Colonic mucosa (tissue), 4 donors: ENCODE data around the gene TELO2. TPM values are rescaled to one million over a fixed set of nuclear protein-coding genes. Genes with fewer than 3 reads are reported as not detected.
"Not testable (repeated sequence)": the region's sequence is repeated elsewhere in the genome, so short reads cannot be mapped to it uniquely, and the experiment has no call there.

Experiments
- DNase-seq: peaks from one replicate; pipeline ENCODE4 v3.0.0-alpha.2; 2020
- H3K27ac ChIP-seq: fragments of 200-600 bp; one replicate; pipeline ENCODE4 v1.8.0; 2021
- H3K27me3 ChIP-seq: fragments of 200-600 bp; one replicate; pipeline ENCODE4 v1.8.0; 2021
- H3K36me3 ChIP-seq: fragments of 200-600 bp; one replicate; pipeline ENCODE4 v1.8.0; 2021
- H3K4me1 ChIP-seq: fragments of 200-600 bp; one replicate; pipeline ENCODE4 v1.8.0; 2021; ENCODE audit warnings: mild to moderate bottlenecking
- H3K4me3 ChIP-seq: fragments of 200-600 bp; one replicate; pipeline ENCODE4 v1.8.0; 2021
- H3K9ac ChIP-seq, 2 donors: one replicate each; pipeline ENCODE4 v1.7.0; 2013; ENCODE audit warnings: control low read depth in 2 of 2, low read depth in 2 of 2, low read length in 2 of 2
- H3K9me3 ChIP-seq: fragments of 200-600 bp; one replicate; pipeline ENCODE4 v1.8.0; 2021
- intact Hi-C: fragments of 100-400 bp; cut with DNase I; formaldehyde crosslinking; loops from one replicate; pipeline ENCODE4 v1.14.1; 2022
- total RNA-seq, 2 donors: library from RNA; stranded (reverse); fragmentation: NEBNext Ultra II Directional in 1 of 2; extraction: Animal tissue kit (Norgen Biotek cat#: 25700) in 1 of 2; gene quantifications; one replicate each; pipeline ENCODE4 v1.2.1, GENCODE V29; 2021
- TF ChIP-seq, protein P1 (sequence below): fragments of 200-600 bp; IDR thresholded peaks from one replicate; pipeline ENCODE4 v1.8.0; 2022; ENCODE audit warnings: antibody characterized with exemption, mild to moderate bottlenecking
- donor health status: healthy.
- donor health status: DM: no; HTN: no; CAD: no.
- donor health status: DM: no; HTN: no; CAD: no.

TELO2 gene
- total RNA-seq, 2 donors from 2014 or later: 18.4 to 76.0 TPM

DNA sequence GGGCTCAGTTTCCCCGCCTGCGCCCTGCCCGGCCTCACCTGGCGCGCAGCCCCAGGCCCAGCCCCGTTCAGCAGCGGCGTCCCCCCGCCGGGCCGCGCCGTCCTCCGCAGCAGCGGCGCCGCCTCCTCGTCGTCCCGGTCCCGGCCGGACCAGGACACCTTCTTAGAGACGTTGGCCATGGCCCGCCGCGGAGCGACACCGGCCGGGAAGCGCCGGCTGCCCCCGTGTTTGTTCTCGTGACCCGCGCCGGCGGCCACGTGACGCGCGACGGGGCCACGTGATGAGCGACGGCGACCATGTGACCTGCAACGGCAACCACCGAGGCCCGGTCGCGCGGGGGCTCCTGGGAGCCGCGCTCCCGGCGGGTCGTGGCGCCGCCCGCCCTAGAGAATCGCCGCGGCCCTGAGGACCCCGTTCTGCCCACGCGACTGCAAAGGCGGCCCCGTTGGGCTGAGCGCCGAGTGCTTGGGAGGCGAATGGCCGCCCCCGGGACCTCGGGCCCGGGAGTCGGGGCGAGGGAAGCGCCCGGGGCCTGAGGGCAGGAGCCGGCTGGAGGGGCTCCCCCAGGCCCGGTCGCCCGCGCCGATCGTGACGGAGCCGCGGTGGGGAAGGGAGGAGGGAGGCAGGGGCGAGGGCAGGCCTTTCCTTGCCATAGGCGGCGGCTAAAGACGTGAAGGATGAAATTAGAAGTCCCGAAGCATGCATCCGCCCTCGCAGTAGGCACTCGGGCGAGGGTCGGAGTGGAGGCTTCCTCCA lies 18.2 kb upstream of the TELO2 start, which contains the start of gene CLCN7:
TSS of gene CLCN7 (minus strand) at position 233 of the 756 bp plus-strand sequence. CDS start at position 179, 54 bp downstream.
- peak within 1 kb of the TSS; percentile 92 for H3K4me3 ChIP-seq
- peaks cover 10% of the 10 kb centered on the region for H3K4me1 ChIP-seq
- peak within 1 kb of the TSS; percentile 79 for H3K27ac ChIP-seq
- H3K27me3 ChIP-seq: no peaks in the 10 kb centered on the region
- no peaks in the 10 kb centered on the region for H3K9me3 ChIP-seq
- H3K9ac ChIP-seq: peak within 1 kb of the TSS; percentile 85 to 88
- peak; percentile 93 for DNase-seq
- TF ChIP-seq, protein P1, sequence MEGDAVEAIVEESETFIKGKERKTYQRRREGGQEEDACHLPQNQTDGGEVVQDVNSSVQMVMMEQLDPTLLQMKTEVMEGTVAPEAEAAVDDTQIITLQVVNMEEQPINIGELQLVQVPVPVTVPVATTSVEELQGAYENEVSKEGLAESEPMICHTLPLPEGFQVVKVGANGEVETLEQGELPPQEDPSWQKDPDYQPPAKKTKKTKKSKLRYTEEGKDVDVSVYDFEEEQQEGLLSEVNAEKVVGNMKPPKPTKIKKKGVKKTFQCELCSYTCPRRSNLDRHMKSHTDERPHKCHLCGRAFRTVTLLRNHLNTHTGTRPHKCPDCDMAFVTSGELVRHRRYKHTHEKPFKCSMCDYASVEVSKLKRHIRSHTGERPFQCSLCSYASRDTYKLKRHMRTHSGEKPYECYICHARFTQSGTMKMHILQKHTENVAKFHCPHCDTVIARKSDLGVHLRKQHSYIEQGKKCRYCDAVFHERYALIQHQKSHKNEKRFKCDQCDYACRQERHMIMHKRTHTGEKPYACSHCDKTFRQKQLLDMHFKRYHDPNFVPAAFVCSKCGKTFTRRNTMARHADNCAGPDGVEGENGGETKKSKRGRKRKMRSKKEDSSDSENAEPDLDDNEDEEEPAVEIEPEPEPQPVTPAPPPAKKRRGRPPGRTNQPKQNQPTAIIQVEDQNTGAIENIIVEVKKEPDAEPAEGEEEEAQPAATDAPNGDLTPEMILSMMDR: no peak
- intact Hi-C loops: no loop called here
- H3K36me3 ChIP-seq: no peaks in the 10 kb centered on the region

DNA sequence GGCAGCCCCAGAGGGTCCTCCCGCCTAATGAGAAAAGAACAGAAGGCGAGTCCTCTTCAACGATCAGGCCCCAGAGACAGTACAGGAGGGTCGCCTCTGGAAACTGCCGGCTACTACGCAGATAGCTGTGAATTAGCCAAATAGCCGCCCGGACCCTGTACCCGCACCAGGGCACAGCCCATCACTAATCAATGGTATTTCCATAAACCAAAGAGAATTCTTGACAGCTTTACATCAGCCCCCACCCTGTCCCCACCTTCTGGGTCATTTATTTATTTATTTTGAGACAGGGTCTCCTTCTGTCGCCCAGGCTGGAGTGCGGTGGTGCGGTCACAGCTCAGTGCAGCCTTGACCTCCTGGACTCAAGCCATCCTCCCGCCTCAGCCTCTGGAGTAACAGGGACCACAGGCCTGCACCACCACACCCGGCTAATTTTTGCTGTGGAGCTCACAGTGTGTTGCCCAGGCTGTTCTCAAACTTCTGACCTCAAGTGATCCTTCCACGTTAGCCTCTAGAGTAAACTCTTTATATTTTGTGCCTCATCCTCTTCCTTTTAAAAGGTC lies 17.5 kb upstream of the TELO2 start:
- H3K4me1 ChIP-seq: peaks cover 10% of the 10 kb centered on the region
- TF ChIP-seq, protein P1: no peak
- peak overlapping the region; percentile 79 for H3K27ac ChIP-seq
- H3K27me3 ChIP-seq: no peaks in the 10 kb centered on the region
- H3K36me3 ChIP-seq: no peaks in the 10 kb centered on the region
- peak overlapping the region; percentile 85 to 88 for H3K9ac ChIP-seq
- no peak for DNase-seq
- H3K4me3 ChIP-seq: peak overlapping the region; percentile 92
- intact Hi-C loops: no loop called here
- no peaks in the 10 kb centered on the region for H3K9me3 ChIP-seq

DNA sequence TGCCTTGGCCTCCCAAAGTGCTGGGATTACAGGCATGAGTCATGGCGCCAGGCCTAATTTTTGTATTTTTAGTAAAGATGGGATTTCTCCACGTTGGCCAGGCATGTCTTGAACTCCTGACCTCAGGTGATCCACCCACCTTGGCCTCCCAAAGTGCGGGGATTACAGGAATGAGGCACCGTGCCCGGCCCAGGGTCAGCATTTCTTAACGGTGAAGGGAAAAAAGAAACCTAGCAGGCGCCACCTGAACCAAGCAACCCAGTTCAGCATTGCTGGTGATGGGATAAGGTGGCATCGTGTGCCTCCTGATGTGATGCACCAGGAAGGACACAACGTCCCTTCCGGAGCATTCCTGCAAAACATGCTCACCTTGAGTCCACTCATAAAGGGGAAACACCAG lies 16.1 kb upstream of the TELO2 start:
- Histone ChIP-seq H3K4me1 (peaks cover 10% of the 10 kb centered on the region), H3K9ac (no peak overlapping the region), H3K9me3 (no peaks in the 10 kb centered on the region), H3K36me3 (no peaks in the 10 kb centered on the region), H3K27ac (no peak overlapping the region), H3K27me3 (no peaks in the 10 kb centered on the region), H3K4me3 (no peak overlapping the region)
- intact Hi-C loops: no loop called here
- TF ChIP-seq, protein P1: no peak
- DNase-seq: no peak

- H3K36me3 ChIP-seq, DNase-seq, H3K4me1 ChIP-seq, H3K27ac ChIP-seq, H3K9me3 ChIP-seq, H3K27me3 ChIP-seq, intact Hi-C loops, H3K9ac ChIP-seq, H3K4me3 ChIP-seq: not testable (repeated sequence)
Observed at GRCh38 chr16:1478937-1479336, 14.2 kb upstream of the TELO2 start.

- DNase-seq: no peak
- no peaks in the 10 kb centered on the region for H3K4me1 ChIP-seq
- no peak overlapping the region for H3K4me3 ChIP-seq
- peak overlapping the region in 1 of 2 donors; percentile 24 for H3K9ac ChIP-seq
- no peaks in the 10 kb centered on the region for H3K27me3 ChIP-seq
- H3K9me3 ChIP-seq: no peaks in the 10 kb centered on the region
- intact Hi-C loops: no loop called here
- TF ChIP-seq, protein P1: no peak
- H3K27ac ChIP-seq: no peak overlapping the region
- H3K36me3 ChIP-seq: no peaks in the 10 kb centered on the region
Observed at GRCh38 chr16:1481906-1482835, 11.0 kb upstream of the TELO2 start.
